D721Med (cell line): ENCODE measurements around the gene IGF1R.

Experiments used
- DNase-seq: peaks from one replicate; pipeline ENCODE4 v3.0.0; 2011; ENCODE audit warnings: low spot score; ENCODE audit not compliant: insufficient read length
- FAIRE-seq: peaks from 2 replicates; lab custom pipeline; 2011; peaks lifted over from hg19 to GRCh38; lab: Jason Lieb, UNC
- TF ChIP-seq, protein P1 (sequence below): IDR thresholded peaks from 2 replicates; pipeline ENCODE4 v1.5.1; 2012; ENCODE audit warnings: mild to moderate bottlenecking, control low read depth; ENCODE audit not compliant: insufficient read depth; ENCODE audit errors: missing control alignments

Gene IGF1R

DNA sequence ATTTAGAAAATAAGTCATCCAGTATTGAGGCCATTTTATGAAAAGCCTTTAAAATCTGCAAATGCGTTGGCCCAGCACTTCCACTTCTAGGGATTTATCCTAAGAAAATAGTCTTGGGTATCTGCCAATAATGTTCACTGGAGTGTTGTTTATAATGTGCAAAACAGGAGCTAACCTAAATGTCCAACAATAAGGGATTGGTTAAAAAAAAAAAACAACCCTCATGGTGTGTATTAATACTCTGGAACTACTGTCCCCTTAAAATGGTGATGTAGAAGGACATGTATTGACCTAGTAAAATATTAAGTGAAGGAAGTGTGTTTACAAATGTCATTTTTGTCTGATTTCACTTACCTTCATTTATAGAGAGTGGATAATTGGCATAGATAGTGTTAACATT lies 58.0 kb downstream of the IGF1R start:
- FAIRE-seq (no peak), DNase-seq (no peak)
- TF ChIP-seq, protein P1, sequence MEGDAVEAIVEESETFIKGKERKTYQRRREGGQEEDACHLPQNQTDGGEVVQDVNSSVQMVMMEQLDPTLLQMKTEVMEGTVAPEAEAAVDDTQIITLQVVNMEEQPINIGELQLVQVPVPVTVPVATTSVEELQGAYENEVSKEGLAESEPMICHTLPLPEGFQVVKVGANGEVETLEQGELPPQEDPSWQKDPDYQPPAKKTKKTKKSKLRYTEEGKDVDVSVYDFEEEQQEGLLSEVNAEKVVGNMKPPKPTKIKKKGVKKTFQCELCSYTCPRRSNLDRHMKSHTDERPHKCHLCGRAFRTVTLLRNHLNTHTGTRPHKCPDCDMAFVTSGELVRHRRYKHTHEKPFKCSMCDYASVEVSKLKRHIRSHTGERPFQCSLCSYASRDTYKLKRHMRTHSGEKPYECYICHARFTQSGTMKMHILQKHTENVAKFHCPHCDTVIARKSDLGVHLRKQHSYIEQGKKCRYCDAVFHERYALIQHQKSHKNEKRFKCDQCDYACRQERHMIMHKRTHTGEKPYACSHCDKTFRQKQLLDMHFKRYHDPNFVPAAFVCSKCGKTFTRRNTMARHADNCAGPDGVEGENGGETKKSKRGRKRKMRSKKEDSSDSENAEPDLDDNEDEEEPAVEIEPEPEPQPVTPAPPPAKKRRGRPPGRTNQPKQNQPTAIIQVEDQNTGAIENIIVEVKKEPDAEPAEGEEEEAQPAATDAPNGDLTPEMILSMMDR, result no peak

DNA sequence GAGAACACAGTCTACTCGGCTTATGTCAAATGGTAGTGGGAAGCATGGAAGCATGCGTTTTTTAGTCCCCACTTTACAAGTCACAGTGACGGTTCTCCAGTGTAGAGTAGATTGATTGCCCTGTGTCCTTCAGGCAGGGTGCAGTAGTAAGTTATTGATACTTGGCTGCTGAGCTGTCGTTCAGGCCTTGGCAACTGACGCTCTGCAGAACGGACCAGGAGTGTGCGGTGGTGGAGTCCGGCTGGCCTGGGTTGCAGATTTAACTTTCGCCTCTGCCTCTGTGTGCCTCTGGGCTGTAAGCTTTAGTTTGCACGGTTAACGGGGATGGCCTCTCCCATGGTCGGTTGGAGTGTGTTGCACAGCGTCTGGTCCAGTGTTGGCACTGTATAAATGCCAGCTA lies 58.6 kb downstream of the IGF1R start:
- TF ChIP-seq, protein P1, result no peak
- FAIRE-seq (no peak), DNase-seq (no peak)

DNA sequence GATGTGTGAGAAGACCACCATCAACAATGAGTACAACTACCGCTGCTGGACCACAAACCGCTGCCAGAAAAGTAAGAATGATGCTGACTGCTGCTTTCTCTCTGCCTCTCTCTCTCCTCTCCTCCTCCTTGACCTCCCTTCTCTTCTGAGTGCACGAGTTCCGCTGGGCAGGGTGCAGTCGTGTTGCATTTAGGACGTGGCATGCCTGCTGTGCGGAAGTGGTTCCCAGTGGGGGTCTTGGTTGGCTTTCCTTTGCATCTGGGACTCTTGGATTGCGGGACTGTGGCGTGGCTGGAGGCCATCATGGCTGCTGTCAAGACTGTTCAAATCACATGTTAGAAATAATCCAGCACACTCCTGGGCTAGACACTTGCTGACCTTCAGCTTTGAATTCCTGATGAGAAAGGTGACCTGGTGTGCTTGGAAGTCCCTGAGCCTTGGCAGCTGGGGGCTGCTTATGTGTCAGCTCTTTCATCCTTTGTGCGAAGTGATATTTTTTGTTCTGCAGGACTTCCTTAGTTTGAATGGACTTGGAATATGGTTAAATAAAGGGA lies 59.8 kb downstream of the IGF1R start:
- TF ChIP-seq, protein P1, result no peak
- FAIRE-seq (no peak), DNase-seq (no peak)

DNA sequence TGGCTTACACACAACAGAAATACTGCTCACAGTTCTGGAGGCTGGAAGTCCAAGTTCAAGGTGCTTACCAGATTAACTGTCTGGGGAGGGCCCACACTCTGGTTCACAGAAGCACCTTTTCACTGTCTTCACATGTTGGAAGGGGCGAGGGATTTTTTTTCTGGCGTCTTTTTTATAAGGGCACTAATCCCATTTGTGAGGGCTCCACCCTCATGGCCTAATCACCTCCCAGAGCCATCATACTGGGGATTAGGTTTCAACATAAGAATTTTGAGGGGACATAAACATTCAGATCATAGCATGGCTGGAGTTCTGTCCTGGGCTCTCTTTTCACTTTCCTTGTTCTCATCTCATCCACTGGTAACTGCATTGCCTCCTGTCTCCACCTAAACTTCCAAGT lies 63.5 kb downstream of the IGF1R start:
- DNase-seq (no peak), FAIRE-seq (no peak)
- TF ChIP-seq, protein P1, result no peak

DNA sequence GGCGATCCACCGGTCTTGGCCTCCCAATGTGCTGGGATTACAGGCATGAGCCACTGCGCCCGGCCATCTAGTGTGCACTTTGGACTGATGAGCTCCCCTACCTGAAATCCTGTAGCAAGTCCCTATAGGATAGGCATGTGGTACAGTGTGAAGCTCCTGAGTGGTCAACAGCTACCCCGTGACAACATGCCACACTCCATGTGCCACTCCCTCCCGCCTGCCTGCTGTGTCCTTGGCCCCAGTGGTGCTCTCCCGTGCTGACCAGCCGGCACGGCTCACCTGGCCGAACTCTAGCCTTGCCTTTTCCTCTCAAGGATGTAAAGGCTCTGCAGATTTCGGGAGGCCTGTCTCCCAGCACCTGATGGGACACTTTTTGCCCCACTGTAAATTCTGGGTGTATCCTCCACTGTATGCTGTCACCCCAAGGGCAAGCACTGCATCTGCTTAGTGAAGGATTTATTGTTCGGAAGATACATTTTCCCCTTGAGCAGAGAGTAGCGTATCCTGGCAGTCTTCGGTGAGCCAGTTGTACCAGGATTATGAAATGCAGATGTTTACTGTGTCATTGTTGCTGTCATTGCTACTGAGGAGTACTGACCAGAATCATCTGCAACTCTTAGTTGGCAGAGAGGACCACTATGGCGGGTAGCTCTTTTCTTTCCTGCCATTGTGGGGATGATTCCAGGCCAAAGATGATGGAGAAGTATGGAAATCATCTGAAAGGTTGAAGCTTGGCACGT lies 64.7 kb downstream of the IGF1R start:
- DNase-seq (no peak), FAIRE-seq (no peak)
- TF ChIP-seq, protein P1, result no peak

DNA sequence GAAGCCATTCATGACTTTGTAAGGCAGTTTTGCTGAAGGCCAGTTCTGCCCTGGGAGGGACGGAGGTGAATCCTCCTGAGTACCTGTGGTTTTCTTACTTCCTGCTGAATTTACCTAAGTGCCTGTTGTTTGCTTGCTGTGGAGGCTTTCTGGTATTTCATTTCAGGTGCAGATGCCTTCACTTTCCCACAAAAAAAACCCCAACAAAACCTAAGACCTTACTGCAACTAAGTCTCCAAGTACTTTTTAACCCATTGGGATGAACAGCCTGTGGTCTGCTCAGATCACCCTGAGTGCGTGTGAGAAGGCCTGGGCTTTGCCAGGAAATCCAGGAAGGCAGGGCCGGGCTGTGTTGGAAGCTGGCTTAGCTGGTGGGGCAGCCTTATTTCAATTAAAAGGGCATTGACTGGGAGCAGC lies 65.3 kb downstream of the IGF1R start:
- TF ChIP-seq, protein P1, result no peak
- FAIRE-seq, result no peak
- no peak for DNase-seq

DNA sequence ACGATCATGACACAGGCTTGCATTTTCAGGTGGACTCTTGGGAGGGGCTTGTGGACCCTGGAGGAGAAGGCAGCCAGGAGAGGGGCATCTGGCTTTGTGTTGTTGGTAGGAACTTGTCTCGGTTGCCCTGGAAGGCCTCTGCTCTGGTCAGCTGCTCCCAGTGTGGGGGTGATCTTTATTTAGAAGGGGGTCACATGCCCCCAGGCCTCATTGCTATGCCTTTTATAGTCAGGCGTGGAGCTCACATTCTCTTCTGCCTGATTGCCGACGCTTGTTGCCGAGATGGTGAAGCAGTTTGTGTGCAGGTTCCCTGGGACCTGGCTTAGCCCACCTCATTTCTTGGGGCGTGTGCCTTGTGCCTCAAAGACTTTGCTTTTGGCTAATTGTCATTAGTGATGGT lies 66.6 kb downstream of the IGF1R start:
- TF ChIP-seq, protein P1, result no peak
- no peak for FAIRE-seq
- no peak for DNase-seq
